Middle frontal gyrus (tissue), 1 donor: Measurements from ENCODE around the gene REELD1.
A peak's percentile ranks its signal among the peaks of the same experiment; 100 is the strongest.

Experiments
- DNase-seq: peaks from one replicate; pipeline ENCODE4 v3.0.0-alpha.2; 2015; ENCODE audit warnings: low spot score; ENCODE audit errors: extremely low spot score

The REELD1 gene

GRCh38 chr4:146214238-146214637 lies at the start of gene REELD1:
Gene REELD1 (plus strand): TSS chr4:146214538. CDS start chr4:146216953, 2,415 bp downstream.
- no peak for DNase-seq

DNA sequence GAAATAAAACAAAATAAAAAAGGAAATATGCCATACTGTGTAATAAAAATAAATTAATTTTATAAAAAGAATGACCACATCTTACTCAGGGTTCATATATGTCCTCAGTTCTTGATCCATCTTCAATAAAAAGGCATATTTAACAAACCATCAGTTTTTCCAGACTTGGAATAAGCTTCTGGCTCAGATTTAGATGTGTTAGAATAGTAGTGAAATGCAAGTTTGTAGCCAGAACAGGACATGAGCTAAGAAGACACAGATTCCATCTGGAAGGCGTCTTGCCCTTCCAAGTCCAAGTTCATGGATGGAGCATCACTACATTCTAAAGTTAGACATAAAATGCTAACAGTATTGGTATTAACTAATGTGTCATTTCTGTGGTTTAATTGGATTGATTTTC lies 49.1 kb upstream of the REELD1 start:
- no peak for DNase-seq

DNA sequence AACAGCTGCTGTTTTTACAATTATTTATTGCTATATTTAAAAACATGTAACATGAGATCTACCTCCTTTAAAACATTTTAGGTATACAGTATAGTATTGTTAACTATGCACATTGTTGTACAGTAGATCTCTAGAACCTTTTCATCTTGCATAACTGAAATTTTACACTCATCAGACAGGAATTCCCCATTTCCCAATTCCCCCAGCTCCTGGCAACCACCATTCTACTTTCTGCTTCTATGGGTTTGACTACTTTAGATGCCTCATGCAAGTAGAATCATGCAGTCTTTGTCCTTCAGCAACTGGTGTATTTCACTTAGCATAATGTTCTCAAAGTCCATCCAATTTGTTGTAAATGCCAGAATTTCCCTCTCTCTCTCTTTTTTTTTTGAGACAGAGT lies 48.5 kb upstream of the REELD1 start:
- no peak for DNase-seq

GRCh38 chr4:146170149-146170548 lies 44.2 kb upstream of the REELD1 start:
- no peak for DNase-seq

DNA sequence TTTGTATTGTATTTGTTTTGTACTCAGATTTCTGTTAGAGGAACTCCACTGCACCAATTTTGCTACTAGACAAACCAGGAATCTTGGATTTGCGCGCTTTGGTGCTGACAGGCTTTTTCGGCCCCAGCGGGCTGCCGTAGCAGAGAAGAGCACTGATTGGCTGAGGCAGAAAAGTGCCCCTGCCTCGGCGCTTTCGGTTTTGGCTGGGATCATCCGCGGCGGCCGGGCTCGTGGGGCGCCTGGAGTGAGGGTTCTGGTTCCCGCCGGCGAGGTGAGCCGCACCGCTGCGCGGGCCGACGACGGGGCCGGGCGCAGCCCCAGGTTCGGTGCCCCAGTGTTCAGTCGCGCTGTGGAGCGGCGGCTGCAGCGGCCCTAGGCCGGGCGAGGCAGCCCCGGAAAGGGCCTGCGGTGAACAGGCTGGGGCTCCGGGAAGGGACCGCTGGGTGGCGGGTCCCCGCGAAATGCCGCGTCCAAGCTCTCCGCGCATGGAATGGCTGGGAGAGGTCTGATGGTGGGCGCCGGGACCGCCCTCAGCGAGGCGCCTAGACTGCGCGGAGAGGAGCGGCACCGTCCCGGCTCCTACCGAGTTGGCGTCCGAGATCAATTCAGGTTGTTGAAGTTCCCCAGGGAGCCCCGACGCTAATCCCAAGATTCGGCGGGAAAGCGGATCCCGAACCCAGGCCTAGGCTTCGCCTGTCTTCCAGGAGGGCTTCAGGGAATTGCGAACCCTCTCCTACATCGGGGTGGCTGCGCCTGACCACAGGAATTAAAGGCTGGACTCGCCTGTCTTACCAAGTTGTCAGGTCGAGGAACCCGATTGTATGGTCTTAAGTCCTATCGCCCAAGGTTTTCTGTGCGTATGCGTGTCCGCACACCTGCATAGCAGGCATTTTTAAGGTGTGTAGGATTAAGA lies 38.5 kb upstream of the REELD1 start, which contains the start of gene LSM6:
Gene LSM6 (plus strand): TSS at position 178 of the 913 bp plus-strand sequence. CDS start 7,204 bp downstream, outside the sequence.
- DNase-seq = peak; percentile 95

DNA sequence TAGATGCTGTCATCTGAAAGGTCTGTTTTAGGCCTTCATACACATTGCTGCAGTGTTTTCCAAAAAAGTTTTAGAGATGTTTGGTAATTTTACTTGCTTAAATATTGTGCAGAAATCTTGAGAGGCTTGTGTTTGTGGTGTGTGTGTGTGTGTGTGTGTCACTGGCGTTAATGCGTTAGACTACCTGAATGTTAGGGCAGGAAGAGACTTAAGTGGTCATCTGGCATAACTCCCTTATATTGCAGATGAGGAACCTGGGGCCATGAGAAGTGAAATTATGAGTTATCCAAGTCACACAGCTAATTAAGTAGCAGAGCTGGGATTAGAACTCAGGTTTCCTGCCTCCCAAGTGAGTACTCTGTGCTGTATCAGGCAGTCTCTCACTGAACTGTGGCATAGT lies 37.4 kb upstream of the REELD1 start:
- DNase-seq = no peak

DNA sequence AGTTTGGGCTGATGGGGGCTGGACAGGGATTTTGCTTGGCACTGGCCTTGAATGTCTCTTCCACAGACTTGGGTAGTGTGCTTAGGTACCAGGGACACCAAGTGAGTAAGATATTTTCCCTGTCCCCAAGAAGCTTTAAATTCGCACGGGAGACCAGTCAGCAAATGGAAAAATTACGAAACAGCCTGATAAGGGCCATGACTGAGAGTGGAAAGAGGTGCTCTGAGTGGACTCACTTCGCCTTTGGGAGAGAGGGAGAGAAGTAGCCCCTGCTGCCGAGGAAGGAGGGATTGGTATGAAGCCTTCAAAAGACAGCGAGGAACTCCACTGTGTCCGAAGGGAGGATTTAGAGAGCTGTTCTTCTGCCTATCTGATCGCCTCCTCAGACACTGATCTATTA lies 36.2 kb upstream of the REELD1 start:
- no peak for DNase-seq

DNA sequence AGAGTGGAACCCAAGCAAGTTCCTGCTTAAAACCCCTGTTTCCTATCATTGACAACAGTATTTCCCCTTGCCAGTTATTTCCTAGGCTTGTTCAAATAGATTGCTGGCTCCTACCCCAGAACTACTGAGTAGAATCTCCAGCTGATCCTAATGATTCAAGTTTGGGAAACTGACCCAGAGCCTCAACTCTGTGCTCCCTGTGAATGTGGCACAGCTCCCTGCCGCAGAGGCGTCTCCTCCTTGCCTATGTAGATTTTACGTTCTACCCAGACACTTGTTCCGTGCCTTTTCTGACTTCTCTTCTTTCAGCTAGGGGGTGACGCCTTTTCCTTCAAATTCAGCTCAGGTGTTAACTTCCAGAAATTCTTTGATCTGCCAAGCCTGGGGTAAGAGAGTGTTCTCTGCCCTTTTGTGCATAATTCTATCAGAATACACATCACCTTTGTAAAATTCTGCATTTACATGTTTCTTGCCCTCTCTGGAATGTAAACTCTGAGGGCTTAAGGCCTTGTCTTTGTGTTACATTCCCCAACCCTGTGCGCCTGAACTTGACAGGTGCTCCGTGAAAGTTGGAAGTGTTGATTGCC lies 34.5 kb upstream of the REELD1 start:
- DNase-seq = no peak

DNA sequence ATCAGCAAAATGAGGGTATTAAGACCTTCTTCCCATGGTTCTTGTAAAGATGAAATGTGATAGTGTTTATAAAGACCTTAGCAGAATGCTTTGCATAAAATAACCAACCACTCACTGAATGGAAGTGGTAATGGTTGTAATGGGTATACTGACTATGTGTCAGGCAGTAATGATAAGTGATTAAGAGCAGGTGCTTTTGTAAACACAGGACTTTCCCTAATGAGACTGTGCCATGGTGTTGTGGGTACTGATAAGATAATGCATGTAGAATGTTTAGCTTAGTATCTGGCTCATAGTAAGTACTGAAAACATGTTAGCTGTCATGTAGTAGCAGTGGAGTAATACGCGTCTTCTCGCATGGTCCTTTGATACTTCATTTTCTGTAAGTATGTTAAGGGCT lies 31.9 kb upstream of the REELD1 start:
- DNase-seq = no peak

- no peak for DNase-seq
Observed at GRCh38 chr4:146183209-146183608, 31.1 kb upstream of the REELD1 start.

DNA sequence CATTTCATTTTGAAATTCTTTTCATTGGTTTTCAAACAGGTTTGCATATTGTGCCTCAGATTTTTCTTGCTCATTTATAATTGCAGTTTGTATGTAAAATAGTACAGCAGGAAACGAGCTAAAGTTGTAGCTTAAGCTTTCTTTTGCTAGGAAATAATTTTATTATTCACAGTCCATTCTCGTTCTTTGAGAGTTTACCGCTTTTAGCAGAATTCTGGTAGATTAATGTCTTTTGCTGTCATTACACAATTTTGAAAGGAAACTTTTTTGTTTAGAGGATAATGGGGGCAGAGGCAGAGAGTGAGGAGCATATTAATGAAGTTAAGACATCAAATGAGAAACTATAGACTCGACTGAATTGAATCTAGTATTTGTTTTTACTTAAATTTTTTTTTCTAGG lies 28.3 kb upstream of the REELD1 start:
- no peak for DNase-seq

DNA sequence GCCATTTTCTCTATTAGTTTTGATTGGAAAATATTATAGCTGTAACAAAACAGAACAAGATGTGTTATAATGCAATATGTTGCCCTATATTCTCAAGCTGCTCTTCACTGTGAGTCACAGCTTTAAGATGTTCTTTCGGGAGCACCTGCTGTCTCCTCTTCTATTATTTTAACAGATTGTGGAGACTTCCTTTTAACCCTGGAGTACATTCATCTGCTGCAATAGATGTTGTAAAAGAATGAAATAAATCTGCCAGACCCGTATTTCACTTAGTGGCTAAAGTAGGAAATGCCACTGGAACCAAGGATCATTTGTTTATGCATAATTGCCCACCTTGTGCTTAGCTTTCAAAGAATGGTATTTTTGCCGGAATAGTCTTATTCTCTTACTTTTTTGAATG lies 27.7 kb upstream of the REELD1 start:
- DNase-seq = no peak

DNA sequence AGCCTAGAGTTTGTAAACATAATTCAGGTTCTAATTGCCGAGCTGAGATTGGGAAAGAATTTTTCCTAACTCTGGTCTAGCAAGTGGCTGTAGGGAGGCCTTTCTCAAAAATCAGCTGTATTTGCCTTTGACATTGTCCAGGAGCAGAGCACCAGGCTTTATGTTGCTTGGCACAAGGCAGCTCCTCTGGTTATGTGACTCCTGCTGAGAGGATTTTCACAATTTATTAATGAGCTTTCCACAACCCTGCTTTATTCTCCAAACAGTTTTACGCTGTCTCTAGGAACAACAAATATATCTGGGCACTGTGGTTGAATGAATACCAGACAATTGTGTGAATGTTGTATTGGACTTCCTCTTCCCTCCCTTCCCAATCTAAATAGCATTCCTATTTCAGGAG lies 23.9 kb upstream of the REELD1 start:
- DNase-seq = no peak

DNA sequence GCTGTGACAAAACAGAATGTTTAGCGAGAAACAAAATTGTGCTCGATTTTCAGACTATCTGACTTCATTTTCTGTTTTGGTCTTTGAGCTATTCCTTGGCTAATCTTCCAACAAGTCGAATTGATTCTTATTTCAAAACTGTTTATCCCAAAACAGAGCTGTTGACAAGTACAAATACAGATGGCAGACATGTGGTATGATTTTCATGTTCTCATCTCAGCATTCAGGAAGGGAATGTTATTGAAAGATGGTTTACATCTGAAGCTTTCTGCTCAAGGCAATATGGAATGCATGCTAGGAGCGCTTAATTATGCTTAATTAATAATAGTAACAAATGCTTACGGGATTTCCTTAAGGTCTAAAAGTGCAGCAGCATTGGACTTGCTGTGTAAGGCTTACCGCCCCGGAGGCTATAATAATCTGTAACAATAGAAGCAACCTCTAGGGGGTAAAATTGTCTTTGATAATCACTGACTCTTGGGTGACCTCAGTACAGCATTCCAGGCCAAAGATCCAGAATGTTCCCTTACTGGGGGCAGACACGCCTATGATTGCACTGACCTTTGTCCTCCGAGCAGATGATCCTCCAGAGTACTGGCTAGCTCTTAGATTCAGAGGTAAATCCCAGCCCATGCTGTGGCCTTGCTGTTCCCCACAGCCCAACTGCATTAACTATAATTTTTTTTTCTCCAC lies 22.4 kb upstream of the REELD1 start:
- no peak for DNase-seq

DNA sequence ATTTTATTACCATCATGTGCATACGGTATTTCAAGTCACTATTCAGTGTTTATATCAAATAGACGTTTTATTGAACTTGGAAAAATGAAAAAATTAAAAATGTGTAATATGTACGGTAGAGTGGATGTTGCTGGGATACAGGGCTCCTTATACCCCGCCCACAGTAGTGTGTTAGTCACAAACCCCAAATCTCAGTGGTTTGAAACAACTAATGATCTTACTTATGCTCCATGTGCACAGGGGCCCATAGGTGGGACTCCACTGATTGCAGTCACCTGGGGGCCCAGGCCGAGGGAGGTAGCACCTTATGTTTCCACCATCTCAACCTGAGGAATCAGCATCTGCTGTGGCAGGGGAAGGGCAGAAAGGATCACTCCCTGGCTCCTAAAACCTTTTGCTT lies 20.7 kb upstream of the REELD1 start:
- no peak for DNase-seq

DNA sequence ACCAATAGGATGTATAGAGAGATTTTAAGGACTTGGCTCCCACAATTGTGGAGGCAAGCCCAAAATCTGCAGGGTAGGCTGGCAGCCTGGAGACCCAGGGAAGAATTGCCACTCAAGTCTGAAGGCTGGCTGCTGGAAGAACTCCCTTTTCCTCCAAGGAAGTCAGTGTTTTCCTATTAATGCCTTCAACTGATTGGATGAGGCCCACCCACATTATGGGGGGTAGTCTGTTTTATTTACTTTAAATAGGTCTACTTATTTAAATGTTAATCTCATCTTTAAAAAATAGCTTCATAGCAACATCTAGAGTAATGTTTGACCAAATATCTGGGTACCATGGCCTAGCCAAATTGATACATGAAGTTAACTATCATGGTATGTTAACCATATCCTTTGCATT lies 20.1 kb upstream of the REELD1 start:
- no peak for DNase-seq

DNA sequence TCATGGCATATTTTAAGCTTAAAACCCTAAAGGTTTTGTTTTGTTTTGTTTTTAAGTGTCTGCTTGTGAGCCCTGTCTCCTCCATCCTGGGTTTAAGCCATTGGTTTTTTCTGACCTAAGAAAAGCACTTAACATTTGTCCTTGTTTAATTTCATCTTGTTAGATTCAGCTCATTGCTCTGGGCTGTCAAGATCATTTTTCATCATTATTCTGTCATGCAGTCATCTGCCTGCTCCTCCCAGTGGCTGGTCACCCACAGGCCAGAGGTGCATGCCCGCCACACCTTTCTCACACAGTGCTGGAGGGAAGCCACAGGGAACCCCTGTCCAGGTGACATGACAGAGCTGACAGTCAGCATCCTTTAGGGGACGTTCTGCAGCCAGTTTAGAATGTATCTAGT lies 11.7 kb upstream of the REELD1 start:
- DNase-seq = no peak

DNA sequence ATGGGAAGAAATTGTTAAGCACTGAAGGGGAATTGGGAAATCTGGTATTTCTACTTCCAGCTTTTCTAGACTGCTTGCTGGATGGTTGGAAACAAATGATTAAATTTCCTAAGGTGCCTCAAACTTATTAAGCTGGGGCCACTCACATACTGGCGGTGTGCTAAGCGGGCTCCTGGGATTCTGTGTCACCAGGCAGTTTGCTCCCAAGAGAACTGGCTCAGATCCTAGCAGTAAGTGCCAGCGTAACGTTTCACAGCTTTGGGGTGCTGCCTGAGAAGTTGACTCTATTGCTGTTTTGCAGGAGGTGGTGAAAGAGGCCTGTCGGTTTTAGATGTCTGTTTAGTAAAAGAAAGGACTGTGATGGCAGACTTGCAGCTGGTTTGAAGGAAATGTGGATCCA lies 6.9 kb upstream of the REELD1 start:
- DNase-seq = no peak

DNA sequence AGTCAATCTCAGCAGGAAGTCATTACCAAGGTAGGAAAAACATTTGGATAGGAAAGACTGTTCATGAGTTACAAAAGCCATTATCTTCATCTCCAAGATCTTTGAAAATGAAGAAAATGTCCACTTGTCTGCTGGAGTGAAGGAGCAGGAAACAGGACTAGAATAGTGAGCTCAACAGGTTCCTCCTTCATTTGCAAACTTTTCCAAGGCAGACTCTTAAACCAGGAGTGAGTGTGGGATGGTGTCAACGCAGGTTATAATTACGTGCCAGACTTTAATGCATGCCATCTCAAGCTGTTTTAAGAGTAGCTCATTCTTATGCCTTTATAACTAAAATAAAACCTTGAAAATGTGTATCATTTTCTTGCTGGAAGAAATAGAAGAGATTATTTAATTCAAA lies 3.4 kb upstream of the REELD1 start:
- DNase-seq = no peak

DNA sequence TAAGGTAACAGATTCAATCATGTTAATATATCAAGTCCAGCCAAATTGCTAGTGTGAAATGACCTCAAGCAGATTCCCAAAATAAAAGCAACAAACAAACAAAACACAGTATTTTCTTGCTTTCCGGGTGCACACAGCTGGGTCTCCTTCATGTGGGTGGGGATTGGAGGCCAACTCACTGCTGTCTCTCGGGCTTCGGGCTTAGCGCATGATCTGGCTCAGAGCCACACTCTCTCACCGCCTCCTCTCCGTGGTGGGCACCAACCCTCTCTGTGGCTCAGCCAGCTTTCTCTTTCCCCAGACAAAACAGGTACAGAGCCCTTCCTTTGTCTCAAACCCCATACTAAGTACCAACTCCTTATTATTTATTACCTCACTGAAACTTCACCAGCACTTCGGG lies 2.9 kb upstream of the REELD1 start:
- no peak for DNase-seq

DNA sequence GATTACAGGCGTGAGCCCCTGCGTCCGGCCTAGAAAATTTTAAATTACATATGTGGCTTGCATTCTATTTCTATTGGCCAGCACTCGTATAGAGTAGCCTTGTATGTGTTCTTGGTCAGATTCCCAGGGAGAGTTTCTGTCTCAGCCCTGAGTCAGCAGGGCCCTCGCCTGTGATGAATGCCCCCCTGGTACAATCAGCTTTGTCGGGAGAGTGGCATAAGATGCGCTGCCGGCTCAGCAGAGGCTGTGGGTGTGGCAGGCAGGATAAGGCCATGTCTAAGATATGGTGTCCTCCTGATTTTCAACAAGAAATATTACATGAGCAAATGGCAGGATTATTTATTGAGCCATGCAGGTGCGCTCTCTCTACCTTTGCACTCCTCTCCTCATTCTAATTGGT lies 1.6 kb upstream of the REELD1 start:
- DNase-seq = no peak

DNA sequence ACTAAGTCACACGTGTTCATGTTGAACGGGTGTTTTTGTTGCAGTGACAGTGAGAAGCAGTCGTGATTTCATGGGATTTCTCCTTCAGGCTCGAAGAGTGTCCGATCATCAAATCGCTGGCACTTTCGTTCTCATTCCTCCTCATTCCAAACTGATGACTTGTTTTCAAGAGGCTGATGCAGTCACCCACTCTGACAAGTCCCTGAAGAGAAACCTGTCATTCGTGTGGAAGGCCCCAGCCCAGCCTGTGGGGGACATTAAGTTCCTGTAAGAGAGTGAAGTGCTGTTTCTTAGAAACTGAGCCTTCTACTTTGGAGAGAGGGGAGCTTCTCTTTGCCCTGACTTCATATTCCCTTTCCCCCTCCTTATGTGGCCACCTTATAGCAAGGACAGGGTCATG lies 8.0 kb downstream of the REELD1 start:
- no peak for DNase-seq
